Neural cell (in vitro differentiated cells): ENCODE data around the gene ETV3. TPM values are rescaled to one million over a fixed set of nuclear protein-coding genes. Genes with fewer than 3 reads are reported as not detected.
"Not testable (repeated sequence)": the region's sequence is repeated elsewhere in the genome, so short reads cannot be mapped to it uniquely, and the experiment has no call there.

Source experiments
- H2AFZ ChIP-seq: fragments of 200-600, 300-800 bp; sonication (generic), shearing (Covaris generic); 2 replicates; pipeline ENCODE4 v1.6.0; 2014; ENCODE audit warnings: low read depth, mild to moderate bottlenecking, antibody characterized with exemption, low read length, moderate library complexity
- H3F3A ChIP-seq: fragments of 200-600 bp; shearing (Covaris generic); 2 replicates; pipeline ENCODE4 v1.6.1; 2016; ENCODE audit warnings: mild to moderate bottlenecking, moderate library complexity, mixed read lengths, antibody characterized with exemption, low read length; ENCODE audit not compliant: insufficient read depth, poor library complexity, severe bottlenecking
- H3K27ac ChIP-seq: fragments of 200-600, 300-800 bp; sonication (generic), shearing (Covaris generic); 2 replicates; pipeline ENCODE4 v1.5.1; 2014; ENCODE audit warnings: mild to moderate bottlenecking, low read length, moderate library complexity
- H3K27me3 ChIP-seq: fragments of 300-800, 200-600 bp; sonication (generic), shearing (Covaris generic); 2 replicates; pipeline ENCODE4 v1.6.0; 2014; ENCODE audit warnings: mild to moderate bottlenecking, low read depth, low read length, moderate library complexity; ENCODE audit not compliant: insufficient read depth
- H3K36me3 ChIP-seq: fragments of 300-800, 200-600 bp; sonication (generic), shearing (Covaris generic); 2 replicates; pipeline ENCODE4 v1.5.1; 2014; ENCODE audit warnings: mild to moderate bottlenecking, antibody characterized with exemption, low read length, moderate library complexity; ENCODE audit not compliant: insufficient read depth
- H3K4me2 ChIP-seq: fragments of 300-800, 200-600 bp; sonication (generic), shearing (Covaris generic); 2 replicates; pipeline ENCODE4 v1.6.0; 2014; ENCODE audit warnings: mild to moderate bottlenecking, low read length
- H3K4me3 ChIP-seq: fragments of 300-800, 200-600 bp; sonication (generic), shearing (Covaris generic); 2 replicates; pipeline ENCODE4 v1.5.1; 2014; ENCODE audit warnings: mild to moderate bottlenecking, low read length, moderate library complexity
- H3K79me2 ChIP-seq: fragments of 200-600 bp; shearing (Covaris generic); replicated peaks from 2 replicates; pipeline ENCODE4 v1.6.0; 2014; ENCODE audit warnings: mild to moderate bottlenecking, low read length, moderate library complexity; ENCODE audit not compliant: insufficient read depth
- H3K9ac ChIP-seq: fragments of 300-800, 200-600 bp; sonication (generic), shearing (Covaris generic); 2 replicates; pipeline ENCODE4 v1.6.1; 2016; ENCODE audit warnings: mild to moderate bottlenecking, low read length, mixed read lengths
- H3K9me2 ChIP-seq: fragments of 200-600 bp; shearing (Covaris generic); 2 replicates; pipeline ENCODE4 v1.6.1; 2016; ENCODE audit warnings: mild to moderate bottlenecking, low read length, mixed read lengths; ENCODE audit not compliant: insufficient read depth
- H3K9me3 ChIP-seq: fragments of 200-600, 300-800 bp; sonication (generic), shearing (Covaris generic); 2 replicates; pipeline ENCODE4 v1.6.1; 2016; ENCODE audit warnings: mild to moderate bottlenecking, mixed run types, low read length, moderate library complexity, mixed read lengths
- H4K20me1 ChIP-seq: fragments of 200-600 bp; shearing (Covaris generic); 2 replicates; pipeline ENCODE4 v1.6.1; 2016; ENCODE audit warnings: mild to moderate bottlenecking, mixed run types; ENCODE audit not compliant: insufficient read depth
- EP300 ChIP-seq: fragments of 450-650 bp; conservative IDR thresholded peaks from 2 replicates; pipeline ENCODE4 v1.6.1; 2014; ENCODE audit warnings: antibody characterized with exemption, mild to moderate bottlenecking, moderate library complexity; ENCODE audit not compliant: poor library complexity, severe bottlenecking
- EZH2 ChIP-seq: fragments of 200-600, 300-800 bp; shearing (Covaris generic), sonication (generic); IDR thresholded peaks from 2 replicates; pipeline ENCODE4 v1.6.1; 2014; ENCODE audit warnings: antibody characterized with exemption, low read length, borderline replicate concordance, mild to moderate bottlenecking; ENCODE audit not compliant: insufficient read depth, poor library complexity, severe bottlenecking
- MXI1 ChIP-seq: fragments of 450-650 bp; conservative IDR thresholded peaks from 2 replicates; pipeline ENCODE4 v1.6.1; 2014; ENCODE audit warnings: antibody characterized with exemption, mild to moderate bottlenecking; ENCODE audit not compliant: poor library complexity, severe bottlenecking
- POLR2AphosphoS5 ChIP-seq: IDR thresholded peaks from 2 replicates; pipeline ENCODE4 v1.6.1; 2012
- RAD21 ChIP-seq: fragments of 450-650 bp; conservative IDR thresholded peaks from 2 replicates; pipeline ENCODE4 v1.6.1; 2014; ENCODE audit warnings: antibody characterized with exemption, mild to moderate bottlenecking, moderate library complexity
- SMC3 ChIP-seq: fragments of 450-650 bp; conservative IDR thresholded peaks from 2 replicates; pipeline ENCODE4 v1.6.1; 2014; ENCODE audit warnings: antibody characterized with exemption, mild to moderate bottlenecking, moderate library complexity; ENCODE audit not compliant: poor library complexity
- TAF1 ChIP-seq: IDR thresholded peaks from 2 replicates; pipeline ENCODE4 v1.6.1; 2012; ENCODE audit warnings: low read depth
- polyA plus RNA-seq: library from polyadenylated mRNA; depleted of rRNA; stranded (reverse); fragments of >200 nt; gene quantifications from 2 replicates; pipeline ENCODE4 v1.2.3, GENCODE V29; 2014
- TF ChIP-seq, protein P1 (sequence below): IDR thresholded peaks from 2 replicates; pipeline ENCODE4 v1.6.1; 2012; ENCODE audit warnings: borderline replicate concordance
- TF ChIP-seq, protein P2 (sequence below): fragments of 450-650 bp; IDR thresholded peaks from 2 replicates; pipeline ENCODE4 v1.5.1; 2014; ENCODE audit warnings: antibody characterized with exemption, mild to moderate bottlenecking, moderate library complexity; ENCODE audit not compliant: poor library complexity, severe bottlenecking

ETV3 gene
- polyA plus RNA-seq, 1 donor from 2014 or later = 9.9 TPM

DNA sequence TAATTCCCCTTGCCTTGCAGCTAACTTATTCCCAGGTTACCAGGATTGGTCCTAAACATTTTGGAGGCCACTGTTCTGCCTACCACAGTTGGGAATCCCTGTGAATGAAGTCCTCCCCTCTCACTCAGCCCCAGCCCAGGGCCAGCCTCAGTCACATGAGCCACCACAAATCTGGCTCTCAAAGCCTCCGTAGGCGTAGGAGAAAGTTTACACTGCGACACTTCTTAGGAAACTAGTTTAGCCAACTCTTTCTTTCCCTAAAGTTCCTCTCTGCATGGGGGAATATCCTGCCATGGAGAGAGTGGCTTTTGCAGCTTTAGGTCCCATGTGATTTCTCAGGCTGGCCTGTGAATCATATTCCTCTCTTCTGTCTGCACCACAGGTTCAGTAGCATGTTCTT lies 45.7 kb upstream of the ETV3 start:
- Histone ChIP-seq H2AFZ (no peak overlapping the region), H4K20me1 (no peaks in the 10 kb centered on the region), H3K4me2 (no peak overlapping the region), H3F3A (no peaks in the 10 kb centered on the region), H3K9ac (no peak overlapping the region), H3K27ac (no peak overlapping the region), H3K36me3 (no peaks in the 10 kb centered on the region), H3K27me3 (no peaks in the 10 kb centered on the region), H3K9me3 (no peaks in the 10 kb centered on the region), H3K9me2 (no peaks in the 10 kb centered on the region), H3K79me2 (no peaks in the 10 kb centered on the region), H3K4me3 (no peak overlapping the region)
- TF ChIP-seq EP300 (no peak), TAF1 (no peak), POLR2AphosphoS5 (no peak), SMC3 (no peak), MXI1 (no peak), EZH2 (no peak), RAD21 (no peak)
- TF ChIP-seq, protein P1, sequence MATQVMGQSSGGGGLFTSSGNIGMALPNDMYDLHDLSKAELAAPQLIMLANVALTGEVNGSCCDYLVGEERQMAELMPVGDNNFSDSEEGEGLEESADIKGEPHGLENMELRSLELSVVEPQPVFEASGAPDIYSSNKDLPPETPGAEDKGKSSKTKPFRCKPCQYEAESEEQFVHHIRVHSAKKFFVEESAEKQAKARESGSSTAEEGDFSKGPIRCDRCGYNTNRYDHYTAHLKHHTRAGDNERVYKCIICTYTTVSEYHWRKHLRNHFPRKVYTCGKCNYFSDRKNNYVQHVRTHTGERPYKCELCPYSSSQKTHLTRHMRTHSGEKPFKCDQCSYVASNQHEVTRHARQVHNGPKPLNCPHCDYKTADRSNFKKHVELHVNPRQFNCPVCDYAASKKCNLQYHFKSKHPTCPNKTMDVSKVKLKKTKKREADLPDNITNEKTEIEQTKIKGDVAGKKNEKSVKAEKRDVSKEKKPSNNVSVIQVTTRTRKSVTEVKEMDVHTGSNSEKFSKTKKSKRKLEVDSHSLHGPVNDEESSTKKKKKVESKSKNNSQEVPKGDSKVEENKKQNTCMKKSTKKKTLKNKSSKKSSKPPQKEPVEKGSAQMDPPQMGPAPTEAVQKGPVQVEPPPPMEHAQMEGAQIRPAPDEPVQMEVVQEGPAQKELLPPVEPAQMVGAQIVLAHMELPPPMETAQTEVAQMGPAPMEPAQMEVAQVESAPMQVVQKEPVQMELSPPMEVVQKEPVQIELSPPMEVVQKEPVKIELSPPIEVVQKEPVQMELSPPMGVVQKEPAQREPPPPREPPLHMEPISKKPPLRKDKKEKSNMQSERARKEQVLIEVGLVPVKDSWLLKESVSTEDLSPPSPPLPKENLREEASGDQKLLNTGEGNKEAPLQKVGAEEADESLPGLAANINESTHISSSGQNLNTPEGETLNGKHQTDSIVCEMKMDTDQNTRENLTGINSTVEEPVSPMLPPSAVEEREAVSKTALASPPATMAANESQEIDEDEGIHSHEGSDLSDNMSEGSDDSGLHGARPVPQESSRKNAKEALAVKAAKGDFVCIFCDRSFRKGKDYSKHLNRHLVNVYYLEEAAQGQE = no peak
- TF ChIP-seq, protein P2, sequence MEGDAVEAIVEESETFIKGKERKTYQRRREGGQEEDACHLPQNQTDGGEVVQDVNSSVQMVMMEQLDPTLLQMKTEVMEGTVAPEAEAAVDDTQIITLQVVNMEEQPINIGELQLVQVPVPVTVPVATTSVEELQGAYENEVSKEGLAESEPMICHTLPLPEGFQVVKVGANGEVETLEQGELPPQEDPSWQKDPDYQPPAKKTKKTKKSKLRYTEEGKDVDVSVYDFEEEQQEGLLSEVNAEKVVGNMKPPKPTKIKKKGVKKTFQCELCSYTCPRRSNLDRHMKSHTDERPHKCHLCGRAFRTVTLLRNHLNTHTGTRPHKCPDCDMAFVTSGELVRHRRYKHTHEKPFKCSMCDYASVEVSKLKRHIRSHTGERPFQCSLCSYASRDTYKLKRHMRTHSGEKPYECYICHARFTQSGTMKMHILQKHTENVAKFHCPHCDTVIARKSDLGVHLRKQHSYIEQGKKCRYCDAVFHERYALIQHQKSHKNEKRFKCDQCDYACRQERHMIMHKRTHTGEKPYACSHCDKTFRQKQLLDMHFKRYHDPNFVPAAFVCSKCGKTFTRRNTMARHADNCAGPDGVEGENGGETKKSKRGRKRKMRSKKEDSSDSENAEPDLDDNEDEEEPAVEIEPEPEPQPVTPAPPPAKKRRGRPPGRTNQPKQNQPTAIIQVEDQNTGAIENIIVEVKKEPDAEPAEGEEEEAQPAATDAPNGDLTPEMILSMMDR = no peak

DNA sequence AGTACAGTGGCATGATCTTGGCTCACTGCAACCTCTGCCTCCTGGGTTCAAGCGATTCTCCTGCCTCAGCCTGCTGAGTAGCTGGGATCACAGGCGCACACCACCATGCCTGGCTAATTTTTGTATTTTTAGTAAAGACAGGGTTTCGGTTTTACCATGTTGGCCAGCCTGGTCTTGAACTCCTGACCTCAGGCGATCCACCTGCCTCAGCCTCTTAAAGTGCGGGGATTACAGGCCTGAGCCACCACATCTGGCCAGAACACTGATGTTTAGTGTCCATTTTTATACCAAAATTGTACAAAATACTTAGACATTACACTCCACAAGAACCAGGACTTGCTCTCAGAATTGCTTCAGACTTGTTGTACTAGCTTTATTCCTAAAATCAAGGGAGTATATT lies 44.2 kb upstream of the ETV3 start:
- not testable (repeated sequence) for H3K27me3 ChIP-seq, H2AFZ ChIP-seq, H4K20me1 ChIP-seq, H3F3A ChIP-seq, H3K9me3 ChIP-seq, H3K27ac ChIP-seq, H3K9me2 ChIP-seq, H3K4me3 ChIP-seq, H3K79me2 ChIP-seq, H3K9ac ChIP-seq, H3K36me3 ChIP-seq, H3K4me2 ChIP-seq

DNA sequence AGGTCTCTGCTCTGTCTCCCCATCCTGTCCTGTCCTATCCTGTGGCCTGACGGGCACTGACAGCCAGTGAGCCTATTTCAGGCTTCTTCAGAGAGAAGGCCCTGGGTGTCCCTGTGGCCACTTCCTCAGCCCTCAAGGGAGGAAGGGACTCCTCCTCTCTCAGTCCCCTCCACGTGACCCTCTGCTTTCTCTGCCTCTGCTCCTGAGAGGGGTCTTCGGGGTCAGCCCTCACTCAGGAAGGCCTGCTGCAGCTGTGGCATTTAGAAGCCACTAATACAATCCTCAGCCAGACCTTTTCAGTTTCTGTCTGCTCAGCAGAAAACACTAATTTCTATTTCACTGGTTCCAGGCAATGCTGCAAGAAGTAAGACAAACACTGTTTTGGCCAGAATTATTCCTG lies 43.6 kb upstream of the ETV3 start:
- Histone ChIP-seq H3K9ac (no peak overlapping the region), H3K79me2 (no peaks in the 10 kb centered on the region), H3K27ac (no peak overlapping the region), H4K20me1 (no peaks in the 10 kb centered on the region), H3K27me3 (no peaks in the 10 kb centered on the region), H3K4me2 (no peak overlapping the region), H3K4me3 (no peak overlapping the region), H3K9me3 (no peaks in the 10 kb centered on the region), H2AFZ (no peak overlapping the region), H3K9me2 (no peaks in the 10 kb centered on the region), H3F3A (no peaks in the 10 kb centered on the region), H3K36me3 (no peaks in the 10 kb centered on the region)
- TF ChIP-seq RAD21 = no peak
- no peak for TF ChIP-seq SMC3
- TF ChIP-seq, protein P2 = no peak
- TF ChIP-seq POLR2AphosphoS5 = no peak
- no peak for TF ChIP-seq MXI1
- TF ChIP-seq EP300 = no peak
- TF ChIP-seq, protein P1 = no peak
- TF ChIP-seq TAF1 = no peak
- TF ChIP-seq EZH2 = no peak
